H1 (cell line): Measurements from ENCODE around the gene DDX55. TPM values are rescaled to one million over a fixed set of nuclear protein-coding genes. Genes with fewer than 3 reads are reported as not detected.

Experiments used
- CTCF ChIA-PET: fragments of 300-600 bp; sonication (Branson Sonifier 250); formaldehyde crosslinking; loops from one replicate; lab custom pipeline; 2021; ENCODE audit not compliant: partially characterized antibody; lab: Charles Lee
- POLR2A ChIA-PET: fragments of 300-600 bp; sonication (Branson Sonifier 250); formaldehyde crosslinking; loops from one replicate; lab custom pipeline; 2021; ENCODE audit warnings: inconsistent platforms; ENCODE audit not compliant: partially characterized antibody; lab: Charles Lee
- DNase-seq, 2 experiments: peaks; one replicate each; pipeline versions ENCODE4 v3.0.0 to v3.0.0-alpha.2; 2010 to 2022; ENCODE audit warnings: low spot score in 2 of 2, low read depth in 1 of 2, mixed read lengths in 1 of 2
- FAIRE-seq: peaks from 2 replicates; lab custom pipeline; 2011; peaks lifted over from hg19 to GRCh38; lab: Jason Lieb, UNC
- H2AFZ ChIP-seq: 2 replicates; pipeline ENCODE4 v1.8.1; 2012; ENCODE audit warnings: low read length, inconsistent platforms
- H2AK5ac ChIP-seq: 2 replicates; pipeline ENCODE4 v1.6.1; 2013; ENCODE audit warnings: low read depth, low read length
- H2BK120ac ChIP-seq: replicated peaks from 2 replicates; pipeline ENCODE3; 2013; ENCODE audit warnings: low read depth, low read length, inconsistent platforms
- H2BK12ac ChIP-seq: 2 replicates; pipeline ENCODE4 v1.6.1; 2013; ENCODE audit warnings: low read depth, low read length
- H2BK15ac ChIP-seq: 2 replicates; pipeline ENCODE4 v1.6.1; 2013; ENCODE audit warnings: low read length
- H2BK20ac ChIP-seq: 2 replicates; pipeline ENCODE4 v1.6.1; 2013; ENCODE audit warnings: low read length
- H2BK5ac ChIP-seq: 2 replicates; pipeline ENCODE4 v1.6.1; 2013; ENCODE audit warnings: low read depth, low read length
- H3K14ac ChIP-seq: 2 replicates; pipeline ENCODE4 v1.6.1; 2013; ENCODE audit warnings: inconsistent platforms; ENCODE audit not compliant: insufficient read length
- H3K18ac ChIP-seq: 2 replicates; pipeline ENCODE4 v1.6.1; 2013; ENCODE audit warnings: low read length; ENCODE audit errors: extremely low read depth
- H3K23ac ChIP-seq: 2 replicates; pipeline ENCODE4 v1.6.1; 2013; ENCODE audit warnings: inconsistent platforms; ENCODE audit not compliant: insufficient read length
- H3K23me2 ChIP-seq: 2 replicates; pipeline ENCODE4 v1.6.1; 2013; ENCODE audit warnings: low read depth, low read length
- H3K27ac ChIP-seq: 2 replicates; pipeline ENCODE4 v1.6.1; 2011; ENCODE audit warnings: low read depth, low read length, inconsistent platforms
- H3K27me3 ChIP-seq, 4 experiments: replicated peaks in 1 of 4; 1 replicate in 1 of 4; 2 replicates in 3 of 4; pipeline versions ENCODE4 v1.6.1 to v1.8.1; 2011 to 2013; ENCODE audit warnings: low read length in 3 of 4, mild to moderate bottlenecking in 3 of 4, inconsistent platforms in 2 of 4, mixed read lengths in 2 of 4, moderate library complexity in 1 of 4; ENCODE audit not compliant: control insufficient read depth in 3 of 4, insufficient read depth in 3 of 4; ENCODE audit errors: extremely low read depth in 1 of 4
- H3K36me3 ChIP-seq, 4 experiments: 2 replicates each; pipeline versions ENCODE4 v1.6.1 to v1.8.1; 2011 to 2013; ENCODE audit warnings: mild to moderate bottlenecking in 4 of 4, low read length in 3 of 4, moderate library complexity in 2 of 4, control low read depth in 1 of 4, inconsistent platforms in 1 of 4; ENCODE audit not compliant: insufficient read depth in 4 of 4, control insufficient read depth in 2 of 4
- H3K4ac ChIP-seq: replicated peaks from 2 replicates; pipeline ENCODE3; 2013; ENCODE audit warnings: low read length, low read depth, mixed read lengths, inconsistent platforms; ENCODE audit not compliant: insufficient read length
- H3K4me1 ChIP-seq, 4 experiments: replicated peaks in 1 of 4; 1 replicate in 1 of 4; 2 replicates in 3 of 4; pipeline versions ENCODE4 v1.6.1 to v1.8.1; 2011 to 2013; ENCODE audit warnings: low read length in 3 of 4, inconsistent platforms in 2 of 4, mixed read lengths in 1 of 4; ENCODE audit not compliant: insufficient read depth in 4 of 4, control insufficient read depth in 3 of 4
- H3K4me2 ChIP-seq, 2 experiments: 2 replicates each; pipeline versions ENCODE4 v1.6.1 to v1.8.1; 2011 to 2013; ENCODE audit warnings: low read depth in 2 of 2, low read length in 2 of 2, control low read depth in 1 of 2, inconsistent platforms in 1 of 2, mild to moderate bottlenecking in 1 of 2; ENCODE audit not compliant: insufficient read depth in 1 of 2
- H3K4me3 ChIP-seq, 4 experiments: fragments of 200-600, 300-600 bp in 1 of 4; sonication (generic), shearing (Covaris generic), sonication (Bioruptor Twin) in 1 of 4; 2 replicates each; pipeline versions ENCODE4 v1.5.1 to v1.8.1; 2011 to 2016; ENCODE audit warnings: low read length in 4 of 4, low read depth in 3 of 4, control low read depth in 2 of 4, inconsistent platforms in 2 of 4, mild to moderate bottlenecking in 2 of 4, mixed read lengths in 1 of 4, moderate library complexity in 1 of 4; ENCODE audit not compliant: insufficient read depth in 2 of 4; ENCODE audit errors: extremely low read depth in 1 of 4
- H3K56ac ChIP-seq: replicated peaks from 2 replicates; pipeline ENCODE3; 2013; ENCODE audit warnings: low read depth, mild to moderate bottlenecking, mixed read lengths, low read length, inconsistent platforms; ENCODE audit not compliant: insufficient read length
- H3K79me1 ChIP-seq: 2 replicates; pipeline ENCODE4 v1.6.1; 2013; ENCODE audit warnings: low read depth, low read length, control low read depth
- H3K79me2 ChIP-seq, 2 experiments: 2 replicates each; pipeline versions ENCODE4 v1.6.1 to v1.8.1; 2012 to 2013; ENCODE audit warnings: low read length in 2 of 2, mild to moderate bottlenecking in 2 of 2, inconsistent platforms in 1 of 2; ENCODE audit not compliant: insufficient read depth in 2 of 2, control insufficient read depth in 1 of 2
- H3K9ac ChIP-seq, 4 experiments: replicated peaks in 1 of 4; 1 replicate in 1 of 4; 2 replicates in 3 of 4; pipeline versions ENCODE4 v1.6.1 to v1.8.1; 2011 to 2013; ENCODE audit warnings: low read depth in 3 of 4, low read length in 3 of 4, control low read depth in 2 of 4, mild to moderate bottlenecking in 2 of 4, moderate library complexity in 2 of 4, inconsistent platforms in 1 of 4; ENCODE audit errors: extremely low read depth in 1 of 4
- H3K9me3 ChIP-seq, 2 experiments: 2 replicates each; pipeline versions ENCODE4 v1.6.1 to v1.8.1; 2012 to 2013; ENCODE audit warnings: mild to moderate bottlenecking in 2 of 2, moderate library complexity in 2 of 2, control low read depth in 1 of 2, inconsistent platforms in 1 of 2, low read depth in 1 of 2, low read length in 1 of 2, mixed read lengths in 1 of 2; ENCODE audit not compliant: insufficient read depth in 2 of 2
- H4K20me1 ChIP-seq, 2 experiments: replicated peaks in 1 of 2; 2 replicates each; pipeline versions ENCODE3 to v1.8.1; 2011 to 2013; ENCODE audit warnings: inconsistent platforms in 2 of 2, low read length in 2 of 2, mild to moderate bottlenecking in 1 of 2; ENCODE audit not compliant: insufficient read depth in 2 of 2, control insufficient read depth in 1 of 2
- H4K5ac ChIP-seq: 2 replicates; pipeline ENCODE4 v1.6.1; 2013; ENCODE audit warnings: low read length, low read depth, mixed read lengths, inconsistent platforms; ENCODE audit not compliant: insufficient read length
- H4K8ac ChIP-seq: 2 replicates; pipeline ENCODE4 v1.8.0; 2013; ENCODE audit warnings: mild to moderate bottlenecking, moderate library complexity, low read length, inconsistent platforms; ENCODE audit not compliant: insufficient read depth; ENCODE audit errors: extremely low read depth
- H4K91ac ChIP-seq: replicated peaks from 2 replicates; pipeline ENCODE3; 2013; ENCODE audit warnings: low read length, mixed read lengths, inconsistent platforms; ENCODE audit not compliant: insufficient read length
- CREB1 ChIP-seq: IDR thresholded peaks from 2 replicates; pipeline ENCODE4 v1.6.1; 2012; ENCODE audit warnings: inconsistent platforms
- GABPA ChIP-seq: IDR thresholded peaks from 2 replicates; pipeline ENCODE4 v1.6.1; 2011; ENCODE audit warnings: mild to moderate bottlenecking, low read length, moderate library complexity, borderline replicate concordance; ENCODE audit not compliant: insufficient read depth
- HDAC2 ChIP-seq, 2 experiments: fragments of 300-600 bp in 1 of 2; sonication (generic) in 1 of 2; IDR thresholded peaks; 2 replicates each; pipeline ENCODE4 v1.6.1; 2011 to 2012; ENCODE audit warnings: low read depth in 2 of 2, low read length in 2 of 2, mild to moderate bottlenecking in 2 of 2, moderate library complexity in 2 of 2, borderline replicate concordance in 1 of 2, inconsistent platforms in 1 of 2
- POLR2AphosphoS5 ChIP-seq: IDR thresholded peaks from 2 replicates; pipeline ENCODE4 v1.6.1; 2011; ENCODE audit warnings: low read depth, low read length
- RBBP5 ChIP-seq: IDR thresholded peaks from 2 replicates; pipeline ENCODE4 v1.7.1; 2012; ENCODE audit warnings: low read depth, mild to moderate bottlenecking, inconsistent platforms, low read length, moderate library complexity, borderline replicate concordance
- WGBS, 2 experiments: shearing (Covaris generic) in 1 of 2; methylation state at CpG; one replicate each; pipeline versions ENCODE4 v1.1.6 to v1.1.7; 2013 to 2015; ENCODE audit warnings: low lambda C conversion rate in 2 of 2, mixed read lengths in 2 of 2, inconsistent platforms in 1 of 2, low coverage in 1 of 2, missing lambda C conversion rate in 1 of 2; ENCODE audit not compliant: insufficient replicate concordance in 2 of 2, insufficient coverage in 1 of 2, insufficient read length in 1 of 2; ENCODE audit errors: extremely low coverage in 1 of 2, missing lambda C conversion rate in 1 of 2; 5-methylcytosine and 5-hydroxymethylcytosine counted together
- polyA plus RNA-seq, 7 experiments: library from polyadenylated mRNA; depleted of rRNA in 3 of 7; stranded (reverse) in 5 of 7; unstranded in 2 of 7; fragments of >200 nt in 5 of 7; fragments of 200-250 nt in 2 of 7; gene quantifications; 1 replicate in 5 of 7; 2 replicates in 1 of 7; 4 replicates in 1 of 7; pipeline versions ENCODE4 v1.2.1 to v1.2.3, GENCODE V29; 2011 to 2013; ENCODE audit warnings: missing spikeins in 2 of 7, mixed read lengths in 2 of 7
- total RNA-seq: library from RNA; stranded (reverse); fragmentation: NEBNext Ultra II Directional; extraction: Animal tissue kit (Norgen Biotek cat#: 25700); gene quantifications from 2 replicates; pipeline ENCODE4 v1.2.1, GENCODE V29; 2021
- TF ChIP-seq, protein P1 (sequence below): IDR thresholded peaks from 2 replicates; pipeline ENCODE4 v1.6.1; 2012; ENCODE audit warnings: inconsistent platforms
- TF ChIP-seq, protein P2 (sequence below): IDR thresholded peaks from 2 replicates; pipeline ENCODE4 v1.6.1; 2012; ENCODE audit warnings: low read length, inconsistent platforms

DDX55 gene
- total and polyA plus RNA-seq, 2 of the 8 experiments (the other 6 are each of a cell fraction or from before 2014, with no cell fraction given): 25.8 to 37.7 TPM

DNA sequence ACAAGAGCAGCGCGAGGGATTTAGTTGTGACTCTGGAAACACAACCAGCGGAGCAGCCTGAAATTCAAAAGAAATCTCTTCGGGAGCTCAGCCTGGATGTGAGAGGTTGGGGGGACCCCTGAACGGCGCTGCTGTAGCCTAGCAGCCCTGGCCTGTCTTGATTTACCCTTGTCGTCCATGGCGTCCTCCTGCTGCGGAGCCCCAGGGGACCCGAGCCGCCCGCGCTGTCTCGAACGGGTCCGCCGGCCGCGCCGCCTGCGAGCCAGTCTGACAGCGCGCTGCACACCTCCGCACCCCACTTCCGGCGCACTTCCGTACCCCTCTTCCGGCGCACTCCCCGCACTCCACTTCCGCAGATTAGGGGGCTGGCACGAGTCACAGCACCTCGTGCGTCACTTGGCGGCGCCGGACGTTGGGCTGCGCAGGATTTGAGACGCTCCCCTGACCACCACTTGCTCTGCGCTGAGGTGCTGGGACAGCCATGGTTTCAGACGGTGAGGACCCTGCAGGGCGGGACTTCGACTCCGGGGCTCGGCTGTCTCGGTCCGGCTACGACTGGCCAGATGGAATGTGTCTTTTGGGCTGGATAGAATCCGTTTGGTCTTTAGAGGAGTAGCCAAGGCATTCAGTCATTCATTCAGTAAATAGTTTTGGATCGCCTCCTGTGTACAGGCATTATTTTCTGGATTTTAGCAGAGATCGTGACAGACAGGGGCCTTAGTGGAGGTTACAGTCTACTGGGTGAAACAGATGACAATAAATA, 31.7 kb downstream of the DDX55 start, which contains the start of the genes EIF2B1 and GTF2H3:
Gene EIF2B1, minus strand, starts transcription at position 308 of the 763 bp plus-strand sequence. Its CDS starts 129 bp downstream, at position 179.
Gene GTF2H3, plus strand, starts transcription at position 451 of the 763 bp plus-strand sequence. Its CDS starts 31 bp downstream, at position 482.
- Histone ChIP-seq H3K4ac (peak within 1 kb of the TSS; percentile 96), H3K9ac (peak within 1 kb of the TSS; percentile 67 to 94 (median 86)), H3K14ac (no peak within 1 kb of the TSS), H3K79me1 (peaks cover 2% of the 10 kb centered on the region), H3K23ac (no peak within 1 kb of the TSS), H3K4me2 (peak within 1 kb of the TSS; percentile 63 to 81), H3K23me2 (peaks cover 3% of the 10 kb centered on the region; the same call in 1 of the 2 replicates), H3K4me3 (peak within 1 kb of the TSS; percentile 75 to 94 (median 92)), H2AFZ (0 out of 2 replicates have a peak within 1 kb of the TSS, but pooled peaks have one; percentile 24), H3K27ac (peak within 1 kb of the TSS; percentile 81), H3K36me3 (peaks cover 2 to 20% (median 17%) of the 10 kb centered on the region in 4 experiments; a peak in 6 of 8 replicates), H2BK120ac (peak within 1 kb of the TSS; percentile 87), H4K5ac (peak within 1 kb of the TSS; percentile 23), H3K18ac (no peak within 1 kb of the TSS), H4K20me1 (peaks cover 0 to 4% of the 10 kb centered on the region in 2 experiments), H2AK5ac (no peak within 1 kb of the TSS), H3K79me2 (peaks cover 0 to 20% of the 10 kb centered on the region in 2 experiments; a peak in 2 of 4 replicates), H2BK12ac (no peak within 1 kb of the TSS; the same call in 1 of the 2 replicates), H3K4me1 (peaks cover 0 to 4% (median 0%) of the 10 kb centered on the region in 4 experiments; a peak in 3 of 7 replicates), H2BK5ac (peak within 1 kb of the TSS; percentile 80; the same call in 1 of the 2 replicates), H4K91ac (peak within 1 kb of the TSS; percentile 40), H3K27me3 (no peaks in the 10 kb centered on the region), H3K56ac (peak within 1 kb of the TSS; percentile 34), H4K8ac (peak within 1 kb of the TSS; percentile 90; the same call in 1 of the 2 replicates), H2BK15ac (no peak within 1 kb of the TSS), H3K9me3 (no peaks in the 10 kb centered on the region), H2BK20ac (no peak within 1 kb of the TSS)
- WGBS, 2 experiments: 2% methylated on average over 52 of the region's 52 CpGs; no CpG with 5 or more reads in 1 of the 2 experiments
- CTCF ChIA-PET: no interaction called here
- POLR2A ChIA-PET: interaction anchor here (0.8 to 3.1 kb wide), 8 partner anchors 9 to 401 kb away, joined by 3 to 14 read pairs (median 4); partner anchors contain the start of genes ATP6V0A2, DDX55, MPHOSPH9 and MTRFR
- DNase-seq (peak; percentile 93 to 98), FAIRE-seq (no peak)
- TF ChIP-seq HDAC2 (IDR thresholded peaks at IDR 0.05; ENCODE audit: borderline replicate concordance in 1 of 2, low read depth in 2 of 2, low read length in 2 of 2) (peak in 1 of 2 experiments; percentile 87; a peak in 2 of 4 replicates), POLR2AphosphoS5 (peak; percentile 99), RBBP5 (0 out of 2 replicates have a peak, but pooled peaks have one; percentile 67), CREB1 (peak; percentile 100), GABPA (peak; percentile 99)
- TF ChIP-seq, protein P1, sequence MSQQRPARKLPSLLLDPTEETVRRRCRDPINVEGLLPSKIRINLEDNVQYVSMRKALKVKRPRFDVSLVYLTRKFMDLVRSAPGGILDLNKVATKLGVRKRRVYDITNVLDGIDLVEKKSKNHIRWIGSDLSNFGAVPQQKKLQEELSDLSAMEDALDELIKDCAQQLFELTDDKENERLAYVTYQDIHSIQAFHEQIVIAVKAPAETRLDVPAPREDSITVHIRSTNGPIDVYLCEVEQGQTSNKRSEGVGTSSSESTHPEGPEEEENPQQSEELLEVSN: peak; percentile 56
- TF ChIP-seq, protein P2, sequence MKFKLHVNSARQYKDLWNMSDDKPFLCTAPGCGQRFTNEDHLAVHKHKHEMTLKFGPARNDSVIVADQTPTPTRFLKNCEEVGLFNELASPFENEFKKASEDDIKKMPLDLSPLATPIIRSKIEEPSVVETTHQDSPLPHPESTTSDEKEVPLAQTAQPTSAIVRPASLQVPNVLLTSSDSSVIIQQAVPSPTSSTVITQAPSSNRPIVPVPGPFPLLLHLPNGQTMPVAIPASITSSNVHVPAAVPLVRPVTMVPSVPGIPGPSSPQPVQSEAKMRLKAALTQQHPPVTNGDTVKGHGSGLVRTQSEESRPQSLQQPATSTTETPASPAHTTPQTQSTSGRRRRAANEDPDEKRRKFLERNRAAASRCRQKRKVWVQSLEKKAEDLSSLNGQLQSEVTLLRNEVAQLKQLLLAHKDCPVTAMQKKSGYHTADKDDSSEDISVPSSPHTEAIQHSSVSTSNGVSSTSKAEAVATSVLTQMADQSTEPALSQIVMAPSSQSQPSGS: 0 out of 2 replicates have a peak, but pooled peaks have one; percentile 58
